Coronary artery (tissue), 2 donors: Measurements from ENCODE around the gene B4GALT4.
"Not testable (repeated sequence)": the region's sequence is repeated elsewhere in the genome, so short reads cannot be mapped to it uniquely, and the experiment has no call there.

Experiments used
- DNase-seq: peaks from one replicate; pipeline ENCODE4 v3.0.0-alpha.2; 2017; ENCODE audit warnings: low spot score
- H3K27ac ChIP-seq, 2 donors: fragments of 200-600 bp; sonication (generic); one replicate each; pipeline ENCODE4 v1.5.1; 2016 to 2019
- H3K4me3 ChIP-seq: fragments of 200-600 bp; sonication (generic); 2 replicates; pipeline ENCODE4 v1.5.1; 2016; ENCODE audit warnings: mild to moderate bottlenecking, moderate library complexity
- CTCF ChIP-seq: fragments of 200-600 bp; sonication (generic); IDR thresholded peaks from one replicate; pipeline ENCODE4 v1.5.1; 2019; ENCODE audit warnings: antibody characterized with exemption

B4GALT4 gene

GRCh38 chr3:119240591-119241434, at the start of gene B4GALT4:
TSS of gene B4GALT4 (minus strand) at chr3:119240878. CDS start at chr3:119230099, 10,779 bp downstream.
- DNase-seq, result peak; percentile 91
- H3K27ac ChIP-seq, result peak within 1 kb of the TSS; percentile 94 to 95
- H3K4me3 ChIP-seq, result peak within 1 kb of the TSS; percentile 81
- no peak for TF ChIP-seq CTCF

GRCh38 chr3:119289404-119289770, 48.7 kb upstream of the B4GALT4 start:
- H3K27ac ChIP-seq, result no peak overlapping the region
- DNase-seq, result no peak
- H3K4me3 ChIP-seq, result no peak overlapping the region
- no peak for TF ChIP-seq CTCF

- no peak for TF ChIP-seq CTCF
- DNase-seq, result no peak
- Histone ChIP-seq H3K27ac (no peak overlapping the region), H3K4me3 (no peak overlapping the region)
Observed at GRCh38 chr3:119288669-119289403, 48.2 kb upstream of the B4GALT4 start.

GRCh38 chr3:119279584-119280243, 39.0 kb upstream of the B4GALT4 start:
- no peak overlapping the region for H3K4me3 ChIP-seq
- TF ChIP-seq CTCF, result no peak
- H3K27ac ChIP-seq, result peak overlapping the region; percentile 39 to 65
- DNase-seq, result no peak

GRCh38 chr3:119279101-119279554, 38.5 kb upstream of the B4GALT4 start:
- H3K4me3 ChIP-seq, result no peak overlapping the region
- H3K27ac ChIP-seq, result peak overlapping the region; percentile 39 to 65
- DNase-seq, result no peak
- TF ChIP-seq CTCF, result no peak

- H3K27ac ChIP-seq, result no peak overlapping the region
- no peak overlapping the region for H3K4me3 ChIP-seq
- no peak for TF ChIP-seq CTCF
- DNase-seq, result no peak
Observed at GRCh38 chr3:119276680-119277079, 36.0 kb upstream of the B4GALT4 start.

- H3K27ac ChIP-seq, DNase-seq, H3K4me3 ChIP-seq: not testable (repeated sequence)
Observed at GRCh38 chr3:119270212-119270611, 29.5 kb upstream of the B4GALT4 start.
